Measurements from ENCODE around the gene KIF16B.
"Not testable (repeated sequence)": the region's sequence is repeated elsewhere in the genome, so short reads cannot be mapped to it uniquely, and the experiment has no call there.

Gene KIF16B

DNA sequence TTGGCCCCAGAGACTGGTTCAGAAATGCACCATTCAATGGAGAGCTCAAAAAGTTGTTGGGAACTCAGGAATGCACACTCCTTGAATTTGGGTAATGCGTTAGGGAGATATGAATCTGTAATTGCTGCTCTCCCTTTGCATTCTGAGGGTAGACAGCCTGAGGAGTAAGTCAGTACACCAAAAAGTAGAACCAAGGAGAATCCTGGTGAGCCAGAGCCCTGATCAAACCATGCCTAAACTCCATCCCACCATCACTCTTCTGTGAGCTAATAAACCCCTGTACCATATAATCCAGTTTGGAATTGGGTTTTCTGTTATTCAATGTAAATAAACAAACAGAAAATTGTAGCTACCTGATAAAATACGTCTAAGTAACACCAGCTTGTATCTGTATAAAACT, 90.2 kb downstream of the KIF16B start:
- no peak for DNase-seq (ENCODE audit: low read depth in 2 of 3, low spot score in 2 of 3)

DNA sequence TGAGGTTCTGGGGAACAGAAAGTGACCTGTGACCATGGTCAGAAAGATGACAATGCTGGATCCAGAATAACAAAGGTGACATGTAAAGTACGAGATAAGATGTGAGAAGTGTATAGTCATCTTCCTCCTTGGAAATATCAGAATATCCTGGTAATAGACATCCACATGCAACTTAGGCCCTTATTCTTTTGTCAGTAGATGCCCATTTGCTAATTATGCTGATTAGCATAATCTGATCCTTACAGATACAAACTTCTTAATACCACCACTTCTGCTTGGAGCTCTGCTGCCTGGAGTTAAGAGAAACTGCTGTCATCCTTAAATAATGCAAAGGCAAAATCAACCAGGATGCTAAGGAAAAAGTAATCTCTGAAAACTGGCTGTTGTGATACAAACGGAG, 91.3 kb downstream of the KIF16B start:
- no peak for DNase-seq (ENCODE audit: low read depth in 2 of 3, low spot score in 2 of 3)

DNA sequence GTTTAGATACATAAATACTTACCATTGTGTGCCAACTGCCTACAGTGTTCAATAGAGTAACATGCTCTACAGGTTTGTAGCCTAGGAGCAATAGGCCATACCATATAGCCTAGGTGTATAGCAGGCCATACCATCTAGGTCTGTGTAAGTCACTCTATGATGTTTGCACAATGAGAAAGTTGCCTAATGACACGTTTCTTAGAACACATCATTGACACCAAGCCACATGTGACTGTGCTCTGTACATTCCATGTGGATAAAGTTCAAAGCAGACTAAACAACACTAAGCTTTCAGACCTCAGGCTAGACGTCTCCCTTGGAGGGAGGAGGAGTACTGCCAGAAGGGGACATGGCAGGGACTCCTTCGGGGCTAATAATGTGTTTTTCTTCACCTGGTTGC, 93.6 kb downstream of the KIF16B start:
- DNase-seq (ENCODE audit: low read depth in 2 of 3, low spot score in 2 of 3), result no peak

DNA sequence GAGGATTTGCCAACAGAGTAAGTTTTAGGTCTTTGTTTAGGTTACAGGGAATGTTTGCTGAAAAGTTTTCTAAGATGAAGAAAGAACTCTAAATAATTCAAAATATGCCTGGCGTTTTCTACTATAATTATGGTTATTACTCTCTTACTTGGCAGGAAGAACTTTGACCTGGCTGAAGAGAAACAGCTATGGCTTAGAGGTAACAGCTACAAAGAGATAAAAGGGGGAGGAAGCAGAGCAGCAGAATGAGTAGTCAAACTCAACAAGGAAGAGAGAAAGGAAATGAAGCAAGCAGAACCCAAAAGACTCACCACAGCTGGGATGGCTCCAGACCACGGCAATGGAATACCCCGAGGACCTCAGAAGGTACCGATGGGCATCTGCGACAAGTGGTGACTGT, 95.6 kb downstream of the KIF16B start:
- no peak for DNase-seq (ENCODE audit: low read depth in 2 of 3, low spot score in 2 of 3)

DNA sequence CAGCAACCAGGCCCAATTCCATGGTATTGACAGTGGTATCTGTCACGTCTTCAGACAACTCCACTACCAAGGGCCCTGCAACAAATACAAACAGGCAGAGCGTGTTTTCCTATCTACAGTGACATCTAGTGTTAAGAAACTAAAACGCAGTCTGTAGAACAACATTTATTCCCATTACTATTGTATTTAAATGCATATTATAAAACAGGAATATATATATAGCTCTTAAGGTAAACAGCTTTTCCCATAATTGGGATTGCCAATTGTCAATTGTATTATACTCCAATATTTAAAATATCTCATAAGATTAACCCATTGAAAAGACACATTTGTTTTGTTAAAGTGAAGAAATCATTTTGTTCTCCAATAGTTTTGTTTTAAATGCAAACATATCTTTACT, 97.2 kb downstream of the KIF16B start:
- DNase-seq (ENCODE audit: low read depth in 2 of 3, low spot score in 2 of 3), result no peak

DNA sequence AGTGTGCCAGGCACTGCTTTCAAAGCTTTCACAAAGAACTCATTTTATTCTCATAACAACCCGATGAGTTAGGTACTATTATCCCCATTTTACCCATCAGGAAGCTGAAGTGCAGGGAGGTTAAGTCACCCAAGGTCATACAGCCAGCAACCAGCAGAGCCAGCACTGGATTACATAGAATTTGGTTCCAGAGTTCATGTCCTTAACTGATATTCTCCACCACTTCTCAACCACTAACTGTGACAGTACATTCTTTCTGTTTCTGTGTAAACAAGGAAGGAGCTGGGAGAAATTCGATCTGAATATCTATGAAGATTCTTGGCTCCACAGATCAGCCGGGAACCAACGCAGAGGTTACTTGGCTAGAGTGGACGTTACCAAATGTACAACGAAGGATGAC, 98.0 kb downstream of the KIF16B start:
- DNase-seq (ENCODE audit: low read depth in 2 of 3, low spot score in 2 of 3), result no peak

DNA sequence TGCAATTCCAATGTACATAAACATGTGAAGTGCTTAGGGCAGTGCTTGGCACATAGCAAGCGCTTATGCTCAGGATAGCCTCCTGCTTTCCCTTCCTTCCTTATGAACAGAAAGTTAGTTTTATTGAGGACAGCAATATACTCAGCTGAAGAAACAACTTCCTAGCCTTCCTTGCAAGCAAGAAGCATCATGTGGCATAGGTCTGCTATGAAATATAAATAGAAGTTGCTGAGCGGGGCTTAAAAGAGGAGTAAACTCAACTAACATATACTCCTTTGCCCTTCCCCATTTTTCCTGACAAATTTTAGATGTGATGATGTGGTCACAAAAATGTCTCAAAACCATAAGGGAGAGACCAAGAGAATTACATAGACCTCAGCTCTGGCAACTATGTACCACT, 98.9 kb downstream of the KIF16B start:
- no peak for DNase-seq (ENCODE audit: low read depth in 2 of 3, low spot score in 2 of 3)

DNA sequence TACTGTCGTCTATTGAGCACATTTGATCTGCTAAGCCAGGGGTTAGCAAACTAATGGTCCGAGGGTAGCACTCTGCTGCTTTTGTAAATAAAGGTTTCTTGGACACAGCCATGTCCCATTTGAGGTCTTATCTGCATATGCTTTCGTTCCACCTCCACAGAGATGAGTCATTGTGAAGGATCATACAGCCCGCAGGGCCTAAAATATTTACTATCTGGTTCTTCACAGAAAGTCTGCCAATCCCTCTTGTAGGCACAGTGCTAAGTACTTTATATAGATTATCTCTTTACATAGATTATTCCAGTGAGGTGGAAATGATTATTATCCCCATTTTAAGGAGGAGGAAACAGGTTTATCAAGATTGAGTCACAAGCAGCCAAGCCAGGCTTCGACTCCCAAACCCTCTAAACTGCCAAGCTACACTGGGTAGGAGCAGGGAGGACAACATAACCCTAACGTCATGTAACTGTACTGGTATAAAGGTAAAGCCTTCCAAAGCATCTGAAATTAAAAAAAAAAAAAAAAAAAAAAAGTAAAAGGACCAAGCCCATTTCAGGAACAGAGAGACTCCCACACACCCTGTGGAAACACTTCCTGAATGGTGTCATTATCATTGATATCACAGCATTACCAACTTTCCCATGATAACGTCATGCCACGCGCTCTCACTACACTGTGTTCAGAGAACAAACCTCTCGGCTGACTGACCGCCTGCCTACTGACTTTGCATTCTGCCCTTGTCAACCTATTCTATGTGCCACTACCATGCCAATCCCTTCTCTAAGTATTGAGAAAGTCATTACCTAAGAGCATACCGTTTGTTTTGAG, 101.0 kb downstream of the KIF16B start:
- DNase-seq (ENCODE audit: low read depth in 2 of 3, low spot score in 2 of 3), result no peak

DNA sequence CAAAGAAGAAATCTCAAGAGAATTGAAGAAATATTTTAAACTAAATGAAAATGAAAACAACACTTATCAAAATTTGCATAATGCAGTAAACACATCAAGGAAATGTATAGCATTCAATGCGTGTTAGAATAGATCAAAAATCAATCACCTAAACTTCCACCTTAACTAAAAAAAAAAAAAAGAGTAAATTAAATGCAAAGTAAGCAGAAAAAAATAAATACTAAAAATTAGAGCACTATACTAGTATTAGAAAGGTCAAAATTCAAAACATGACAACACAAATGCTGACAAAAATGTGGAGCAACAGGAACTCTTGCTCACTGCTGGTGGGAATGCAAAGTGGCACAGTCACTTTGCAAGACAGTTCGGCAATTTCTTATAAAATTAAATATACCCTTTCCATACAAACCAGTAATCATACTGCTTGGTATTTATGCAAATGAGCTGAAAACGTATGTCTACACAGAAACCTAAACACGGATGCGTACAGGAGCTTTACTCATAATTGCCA, 103.8 kb downstream of the KIF16B start:
- DNase-seq (ENCODE audit: low read depth in 2 of 3, low spot score in 2 of 3), result no peak

DNA sequence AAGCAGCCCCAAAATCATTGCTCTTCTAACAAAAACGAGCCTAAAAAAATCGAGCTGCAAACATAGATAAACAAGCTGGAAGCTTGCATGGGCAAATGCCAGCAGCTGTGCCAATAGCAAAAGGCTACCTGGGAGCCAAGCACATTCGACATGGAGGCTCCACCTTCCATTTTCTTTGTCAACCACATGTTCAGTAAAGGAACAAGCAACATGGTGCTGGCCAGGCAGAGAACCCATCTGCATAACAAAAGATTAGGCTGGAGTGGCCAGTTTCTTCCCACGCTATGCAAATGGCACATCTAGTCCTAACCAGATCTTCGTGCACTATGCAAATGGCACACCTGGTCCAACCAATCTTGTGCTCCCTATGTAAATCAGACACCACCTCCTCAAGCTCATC, 110.5 kb downstream of the KIF16B start:
- no peak for DNase-seq (ENCODE audit: low read depth in 2 of 3, low spot score in 2 of 3)

DNA sequence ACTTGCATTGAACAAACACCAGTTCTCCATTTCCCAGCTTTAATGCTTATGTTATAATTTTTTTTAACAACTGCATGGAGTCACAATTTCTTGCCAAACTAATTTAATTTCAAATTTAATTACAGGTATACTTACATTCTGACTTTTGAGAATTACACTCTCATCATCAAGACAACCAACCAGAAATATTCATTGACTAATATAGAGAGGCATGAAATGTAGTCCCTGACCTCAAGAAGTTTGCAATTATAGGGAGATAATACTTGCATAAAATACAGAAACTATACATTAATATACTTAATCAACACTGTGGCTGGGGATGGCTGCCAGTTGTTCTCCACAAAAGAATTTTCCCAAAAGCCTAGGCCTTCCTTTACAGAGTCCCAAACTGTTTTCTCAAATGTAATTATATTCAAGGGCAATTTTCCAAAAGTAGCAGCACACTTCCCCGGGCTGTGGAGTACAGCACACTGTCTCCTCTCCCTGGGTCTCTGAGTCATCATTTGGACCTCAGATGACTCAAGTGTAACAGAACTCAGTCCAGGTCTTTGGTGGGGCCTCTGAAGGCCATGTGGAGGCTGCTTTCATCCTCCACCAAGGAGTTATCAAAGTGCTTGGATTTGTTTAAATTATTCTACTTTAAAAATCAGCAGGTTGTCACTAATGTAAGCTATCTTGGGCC, 114.1 kb downstream of the KIF16B start:
- DNase-seq (ENCODE audit: low read depth in 2 of 3, low spot score in 2 of 3), result no peak

DNA sequence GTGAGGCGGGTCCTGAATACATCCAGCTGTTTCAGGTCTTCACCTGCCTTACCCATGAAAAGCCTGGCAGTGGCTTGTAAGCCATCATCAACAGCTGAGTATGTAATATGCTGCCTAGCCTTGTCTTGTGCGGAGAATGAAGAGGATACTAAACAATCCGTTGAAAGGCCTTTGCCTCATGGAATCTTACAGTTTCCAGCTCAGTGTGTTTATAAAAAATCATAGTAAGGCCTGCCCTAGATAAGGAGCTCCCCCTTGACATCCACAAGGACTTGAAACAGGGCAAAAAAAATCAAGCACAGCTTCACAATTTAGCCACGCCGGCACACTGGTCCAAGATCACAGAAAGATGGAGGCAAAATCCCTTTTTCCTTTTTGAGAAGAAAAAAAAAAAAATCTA, 115.7 kb downstream of the KIF16B start:
- no peak for DNase-seq (ENCODE audit: low read depth in 2 of 3, low spot score in 2 of 3)

DNA sequence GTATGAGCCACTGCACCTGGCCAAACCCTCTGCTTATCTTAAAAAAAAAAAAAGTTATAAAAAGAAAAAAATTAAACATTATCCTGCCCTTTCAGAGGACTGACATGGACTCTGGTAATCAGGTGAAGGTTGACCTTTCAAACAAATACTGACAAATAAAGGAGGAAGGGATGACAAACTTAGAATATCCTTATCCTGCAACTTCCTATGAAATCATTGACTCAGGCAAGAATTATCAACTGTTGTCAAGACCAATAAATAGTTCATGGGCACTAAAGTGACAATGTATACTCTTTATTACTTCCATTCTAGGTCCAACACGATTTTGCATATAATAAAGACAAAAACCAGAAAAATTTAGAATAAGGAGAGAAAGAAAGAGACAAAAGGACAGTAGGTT, 117.9 kb downstream of the KIF16B start:
- no peak for DNase-seq (ENCODE audit: low read depth in 2 of 3, low spot score in 2 of 3)

DNA sequence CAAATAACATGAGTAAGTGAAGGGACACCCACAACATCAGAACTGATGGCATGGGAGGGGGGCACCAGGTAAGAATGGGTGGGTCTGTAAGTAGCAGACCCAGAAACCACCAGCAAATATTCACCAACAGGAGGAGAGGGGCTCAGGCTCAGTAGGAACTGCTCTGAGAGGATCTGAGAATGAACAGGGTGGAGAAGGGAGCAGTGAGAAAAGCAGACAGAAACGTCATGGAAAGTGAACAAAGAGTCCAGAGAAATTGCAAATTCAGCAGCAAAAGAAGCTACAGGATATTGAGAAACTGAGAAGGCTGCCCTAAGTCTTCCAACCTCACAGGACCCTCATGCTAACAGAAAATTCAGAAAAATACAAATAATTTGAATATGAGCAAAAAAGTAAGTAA, 121.3 kb downstream of the KIF16B start:
- no peak for DNase-seq (ENCODE audit: low read depth in 2 of 3, low spot score in 2 of 3)

DNA sequence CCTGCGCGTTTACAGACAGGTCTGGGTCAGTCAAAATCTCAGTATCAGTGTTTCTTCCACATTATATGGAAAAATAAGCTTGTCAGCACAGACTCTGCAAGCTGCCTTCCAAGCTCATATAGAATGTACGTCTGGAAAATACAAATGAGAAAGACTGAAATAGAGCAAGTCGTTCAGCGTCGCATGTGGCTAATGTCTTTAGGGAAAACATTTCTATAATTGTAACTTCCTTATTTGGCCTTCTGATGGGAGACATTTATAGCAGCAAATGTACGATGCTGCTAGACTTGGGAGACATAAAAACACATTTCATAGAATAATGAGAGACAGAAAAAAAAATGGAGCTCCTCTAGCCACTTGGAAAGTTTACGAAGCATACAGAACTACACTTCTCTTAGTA, 122.2 kb downstream of the KIF16B start:
- DNase-seq (ENCODE audit: low read depth in 2 of 3, low spot score in 2 of 3), result no peak

DNA sequence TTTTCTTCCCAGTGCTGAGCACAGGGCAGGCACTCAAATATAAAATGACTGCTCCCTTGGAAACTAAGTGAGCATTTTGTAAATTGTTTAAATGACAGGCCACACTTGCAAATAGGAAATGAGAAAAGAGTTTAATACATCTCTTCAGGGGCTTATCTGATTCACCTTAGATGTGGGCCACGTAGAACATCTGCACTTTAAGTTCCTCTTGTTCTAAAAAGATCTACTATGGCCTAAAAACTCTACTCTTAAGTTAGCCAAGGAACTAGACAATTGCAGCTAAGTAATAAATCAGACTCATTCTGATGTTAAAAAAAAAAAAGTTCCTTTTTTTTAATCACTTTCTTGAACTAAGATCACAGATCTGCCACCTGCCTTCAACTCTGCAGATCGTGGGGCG, 126.3 kb downstream of the KIF16B start:
- no peak for DNase-seq (ENCODE audit: low read depth in 2 of 3, low spot score in 2 of 3)

DNA sequence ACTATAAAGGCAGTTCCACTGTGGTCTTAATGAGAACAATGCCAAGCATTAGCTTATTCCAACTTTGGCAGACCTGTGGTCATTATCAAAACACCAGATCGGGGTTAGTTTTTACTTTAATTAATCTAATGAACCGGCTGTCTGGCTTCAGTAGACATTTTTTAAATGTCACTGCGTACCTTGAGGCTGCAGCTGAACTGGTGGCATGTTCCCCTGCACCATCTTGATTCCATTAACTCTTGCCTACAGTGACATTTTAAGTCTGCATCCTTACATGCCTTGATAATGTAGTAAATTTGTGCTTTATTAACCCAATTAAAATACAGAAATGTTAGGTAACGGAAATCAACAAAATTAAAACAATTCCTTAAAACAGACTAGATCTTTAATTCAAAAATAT, 127.0 kb downstream of the KIF16B start:
- no peak for DNase-seq (ENCODE audit: low read depth in 2 of 3, low spot score in 2 of 3)

DNA sequence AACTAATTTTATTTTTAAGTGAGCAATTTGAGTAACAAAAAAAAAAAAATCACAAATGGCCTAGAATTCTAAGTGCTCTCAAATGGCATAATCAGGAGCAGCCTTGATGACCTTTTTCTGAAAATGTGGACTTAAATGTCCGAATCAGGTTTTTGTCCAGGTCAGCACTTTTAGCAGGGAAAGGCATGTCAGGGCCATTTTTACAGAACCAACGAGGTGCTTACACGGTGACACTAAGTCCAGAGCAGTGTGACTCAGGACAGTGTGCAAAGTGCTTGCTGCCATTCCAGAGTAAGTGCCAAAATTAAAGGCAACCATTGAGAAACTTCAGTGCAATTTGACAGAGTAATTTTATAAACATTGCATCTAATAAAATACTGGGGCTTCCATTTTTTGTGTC, 127.8 kb downstream of the KIF16B start:
- DNase-seq (ENCODE audit: low read depth in 2 of 3, low spot score in 2 of 3), result no peak

DNA sequence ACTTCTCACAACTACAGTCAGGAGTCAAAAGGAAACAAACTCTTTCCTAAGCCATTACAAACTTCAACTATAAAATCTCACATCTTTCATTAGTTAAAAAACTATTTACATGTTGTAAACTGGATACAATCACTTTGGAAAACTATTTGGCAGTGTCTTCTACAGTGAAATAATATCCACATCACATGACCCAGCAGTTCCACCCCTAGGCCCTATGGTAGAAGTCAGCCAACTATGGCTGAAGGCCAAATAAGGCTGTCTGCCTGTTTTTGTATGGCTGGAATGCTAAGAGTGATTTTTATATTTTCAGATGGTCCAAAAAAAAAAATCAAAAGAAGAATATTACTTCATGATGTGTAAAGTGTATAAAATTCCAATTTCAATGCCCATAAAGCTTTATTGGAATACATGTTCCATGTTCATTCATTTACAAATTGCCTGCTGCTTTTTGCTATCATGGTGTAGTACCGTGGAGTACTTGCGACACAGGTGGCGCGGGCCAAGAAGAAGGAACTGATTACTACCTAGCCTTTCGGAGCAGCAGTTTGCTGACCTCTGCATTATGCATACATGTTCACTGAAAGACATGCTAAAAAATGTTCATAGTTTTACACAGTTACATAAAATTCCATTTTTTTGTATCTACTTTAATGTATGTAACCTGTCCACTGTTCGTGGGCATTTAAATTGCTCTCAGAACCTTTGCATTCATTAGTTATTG, 129.0 kb downstream of the KIF16B start:
- no peak for DNase-seq (ENCODE audit: low read depth in 2 of 3, low spot score in 2 of 3)

DNA sequence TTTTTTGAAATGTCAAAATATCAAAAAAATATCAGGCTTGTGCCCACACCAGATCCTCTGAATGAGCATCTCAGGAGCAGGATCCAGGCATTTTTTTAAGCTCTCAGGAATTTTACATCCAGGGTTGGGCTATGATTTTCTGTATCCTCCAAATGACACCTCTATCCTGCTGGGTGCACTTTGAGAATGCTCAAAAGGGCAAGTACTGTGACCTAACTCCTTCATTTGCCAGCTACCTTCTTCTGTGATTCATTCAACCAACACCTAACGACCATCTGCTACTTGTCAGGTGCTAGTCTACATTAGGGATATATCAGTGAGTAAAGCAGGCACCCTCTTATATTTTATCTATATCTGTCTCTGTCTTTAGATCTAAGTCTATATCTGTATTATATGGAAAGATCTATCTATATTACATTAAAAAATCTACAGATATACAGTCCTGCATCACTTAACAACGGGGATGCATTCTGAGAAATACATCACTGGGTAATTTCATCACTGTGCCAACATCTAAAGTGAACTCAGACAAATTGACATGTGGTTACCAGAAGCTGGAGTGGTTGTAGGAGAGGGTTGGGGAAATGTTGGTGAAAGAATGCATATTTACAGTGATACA, 131.6 kb downstream of the KIF16B start:
- no peak for DNase-seq (ENCODE audit: low read depth in 2 of 3, low spot score in 2 of 3)

DNA sequence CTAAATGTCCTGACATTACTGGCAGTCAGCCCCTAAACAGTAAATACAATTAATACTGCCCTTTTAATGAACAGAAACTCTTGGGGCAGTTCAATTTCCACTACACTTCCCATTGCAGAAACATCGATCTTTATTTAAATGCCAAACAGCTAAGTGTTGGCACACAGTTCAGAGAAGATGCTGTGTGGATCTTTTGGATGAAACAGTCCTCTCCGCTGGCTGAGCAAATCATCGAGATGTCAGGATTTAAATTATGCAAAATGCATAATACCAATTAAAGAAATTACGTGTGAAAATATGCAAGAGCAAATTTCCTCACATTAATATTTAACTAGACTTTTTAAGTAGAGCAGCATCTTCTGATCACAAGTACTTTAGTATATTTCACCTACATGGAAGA, 132.6 kb downstream of the KIF16B start:
- no peak for DNase-seq (ENCODE audit: low read depth in 2 of 3, low spot score in 2 of 3)

DNA sequence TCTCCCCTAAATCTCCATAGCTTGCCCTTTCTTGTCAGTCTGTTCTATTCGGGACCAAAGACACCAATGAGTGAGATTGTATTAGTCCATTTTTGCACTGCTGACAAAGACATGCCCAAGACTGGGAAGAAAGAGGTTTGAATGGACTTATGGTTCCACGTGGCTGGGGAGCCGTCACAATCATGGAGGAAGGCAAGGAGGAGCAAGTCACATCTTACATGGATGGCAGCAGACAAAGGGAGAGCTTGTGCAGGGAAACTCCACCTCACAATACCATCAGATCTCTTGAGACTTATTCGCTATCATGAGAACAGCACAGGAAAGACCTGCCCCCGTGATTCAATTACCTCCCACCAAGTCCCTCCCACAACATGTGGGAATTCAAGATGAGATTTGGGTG, 133.7 kb downstream of the KIF16B start:
- not testable (repeated sequence) for DNase-seq (ENCODE audit: low read depth in 2 of 3, low spot score in 2 of 3)

Data from activated CD8-positive, alpha-beta memory T cell treated with anti-CD3 and anti-CD28 coated beads for 48 hours (primary cell).